ENCODE results near the gene KANK4. TPM values are rescaled to one million over a fixed set of nuclear protein-coding genes. Genes with fewer than 3 reads are reported as not detected.
A peak's percentile ranks its signal among the peaks of the same experiment; 100 is the strongest.

The KANK4 gene
- total and polyA plus RNA-seq, 2 donors (not counting 1 experiment from before 2014, with no cell fraction given) = not detected

- no peaks in the 10 kb centered on the region for H4K20me1 ChIP-seq (ENCODE audit: control insufficient read depth, extremely low read depth, insufficient read depth, low read length)
- DNase-seq (ENCODE audit: low read depth in 2 of 2) = peak in 1 of 2 donors; percentile 93
- no peaks in the 10 kb centered on the region for H3K9me3 ChIP-seq (ENCODE audit: control insufficient read depth, insufficient read depth, low read depth, low read length)
- H3K4me1 ChIP-seq (ENCODE audit: control insufficient read depth, extremely low read depth, insufficient read depth, low read length) = no peaks in the 10 kb centered on the region
- H3K27ac ChIP-seq (ENCODE audit: insufficient read depth, low read length) = no peak overlapping the region
- no peak overlapping the region for H3K4me2 ChIP-seq (ENCODE audit: extremely low read depth, insufficient read depth, low read length)
- H3K79me2 ChIP-seq (ENCODE audit: control insufficient read depth, insufficient read depth, low read length) = no peaks in the 10 kb centered on the region
- H3K4me3 ChIP-seq (replicated peaks in 1 of 4; ENCODE audit: control extremely low read depth in 1 of 4, insufficient read depth in 1 of 4, low read depth in 3 of 4, low read length in 4 of 4) = no peak overlapping the region
- H3K27me3 ChIP-seq (ENCODE audit: control insufficient read depth, insufficient read depth, low read length) = no peaks in the 10 kb centered on the region
- TF ChIP-seq, protein P1, sequence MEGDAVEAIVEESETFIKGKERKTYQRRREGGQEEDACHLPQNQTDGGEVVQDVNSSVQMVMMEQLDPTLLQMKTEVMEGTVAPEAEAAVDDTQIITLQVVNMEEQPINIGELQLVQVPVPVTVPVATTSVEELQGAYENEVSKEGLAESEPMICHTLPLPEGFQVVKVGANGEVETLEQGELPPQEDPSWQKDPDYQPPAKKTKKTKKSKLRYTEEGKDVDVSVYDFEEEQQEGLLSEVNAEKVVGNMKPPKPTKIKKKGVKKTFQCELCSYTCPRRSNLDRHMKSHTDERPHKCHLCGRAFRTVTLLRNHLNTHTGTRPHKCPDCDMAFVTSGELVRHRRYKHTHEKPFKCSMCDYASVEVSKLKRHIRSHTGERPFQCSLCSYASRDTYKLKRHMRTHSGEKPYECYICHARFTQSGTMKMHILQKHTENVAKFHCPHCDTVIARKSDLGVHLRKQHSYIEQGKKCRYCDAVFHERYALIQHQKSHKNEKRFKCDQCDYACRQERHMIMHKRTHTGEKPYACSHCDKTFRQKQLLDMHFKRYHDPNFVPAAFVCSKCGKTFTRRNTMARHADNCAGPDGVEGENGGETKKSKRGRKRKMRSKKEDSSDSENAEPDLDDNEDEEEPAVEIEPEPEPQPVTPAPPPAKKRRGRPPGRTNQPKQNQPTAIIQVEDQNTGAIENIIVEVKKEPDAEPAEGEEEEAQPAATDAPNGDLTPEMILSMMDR (conservative IDR thresholded peaks at IDR 0.05 in 1 of 2, IDR thresholded peaks at IDR 0.05 in 1 of 2; ENCODE audit: low read depth in 1 of 2, low read length in 2 of 2) = no peak
- no peak for TF ChIP-seq EZH2 (IDR thresholded peaks at IDR 0.05; ENCODE audit: low read length, missing control alignments)
- no peak overlapping the region for H3K9ac ChIP-seq (ENCODE audit: insufficient read depth, low read length)
- H3K36me3 ChIP-seq (ENCODE audit: control insufficient read depth, insufficient read depth, low read length) = no peaks in the 10 kb centered on the region
- H2AFZ ChIP-seq (ENCODE audit: low read length) = no peak overlapping the region
Measured at GRCh38 chr1:62325681-62326080, 6.4 kb upstream of the KANK4 start.

- H2AFZ ChIP-seq (ENCODE audit: low read length) = no peak overlapping the region
- no peak overlapping the region for H3K4me3 ChIP-seq (replicated peaks in 1 of 4; ENCODE audit: control extremely low read depth in 1 of 4, insufficient read depth in 1 of 4, low read depth in 3 of 4, low read length in 4 of 4)
- no peak overlapping the region for H3K27ac ChIP-seq (ENCODE audit: insufficient read depth, low read length)
- no peaks in the 10 kb centered on the region for H3K79me2 ChIP-seq (ENCODE audit: control insufficient read depth, insufficient read depth, low read length)
- H3K4me1 ChIP-seq (ENCODE audit: control insufficient read depth, extremely low read depth, insufficient read depth, low read length) = no peaks in the 10 kb centered on the region
- H4K20me1 ChIP-seq (ENCODE audit: control insufficient read depth, extremely low read depth, insufficient read depth, low read length) = no peaks in the 10 kb centered on the region
- no peak overlapping the region for H3K4me2 ChIP-seq (ENCODE audit: extremely low read depth, insufficient read depth, low read length)
- H3K9me3 ChIP-seq (ENCODE audit: control insufficient read depth, insufficient read depth, low read depth, low read length) = no peaks in the 10 kb centered on the region
- H3K9ac ChIP-seq (ENCODE audit: insufficient read depth, low read length) = no peak overlapping the region
- peaks cover 3% of the 10 kb centered on the region for H3K27me3 ChIP-seq (ENCODE audit: control insufficient read depth, insufficient read depth, low read length)
- no peaks in the 10 kb centered on the region for H3K36me3 ChIP-seq (ENCODE audit: control insufficient read depth, insufficient read depth, low read length)
- peak; percentile 28 to 84 for DNase-seq (ENCODE audit: low read depth in 2 of 2)
- TF ChIP-seq, protein P1 (conservative IDR thresholded peaks at IDR 0.05 in 1 of 2, IDR thresholded peaks at IDR 0.05 in 1 of 2; ENCODE audit: low read depth in 1 of 2, low read length in 2 of 2) = no peak
- TF ChIP-seq EZH2 (IDR thresholded peaks at IDR 0.05; ENCODE audit: low read length, missing control alignments) = no peak
Measured at GRCh38 chr1:62325081-62325480, 5.8 kb upstream of the KANK4 start.

- no peaks in the 10 kb centered on the region for H3K79me2 ChIP-seq (ENCODE audit: control insufficient read depth, insufficient read depth, low read length)
- H3K9me3 ChIP-seq (ENCODE audit: control insufficient read depth, insufficient read depth, low read depth, low read length) = no peaks in the 10 kb centered on the region
- H3K27me3 ChIP-seq (ENCODE audit: control insufficient read depth, insufficient read depth, low read length) = peaks cover 7% of the 10 kb centered on the region
- no peaks in the 10 kb centered on the region for H3K4me1 ChIP-seq (ENCODE audit: control insufficient read depth, extremely low read depth, insufficient read depth, low read length)
- H2AFZ ChIP-seq (ENCODE audit: low read length) = no peak overlapping the region
- peak; percentile 35 to 89 for DNase-seq (ENCODE audit: low read depth in 2 of 2)
- H3K4me2 ChIP-seq (ENCODE audit: extremely low read depth, insufficient read depth, low read length) = peak overlapping the region; percentile 5
- TF ChIP-seq EZH2 (IDR thresholded peaks at IDR 0.05; ENCODE audit: low read length, missing control alignments) = no peak
- TF ChIP-seq, protein P1 (conservative IDR thresholded peaks at IDR 0.05 in 1 of 2, IDR thresholded peaks at IDR 0.05 in 1 of 2; ENCODE audit: low read depth in 1 of 2, low read length in 2 of 2) = no peak
- H4K20me1 ChIP-seq (ENCODE audit: control insufficient read depth, extremely low read depth, insufficient read depth, low read length) = no peaks in the 10 kb centered on the region
- no peak overlapping the region for H3K9ac ChIP-seq (ENCODE audit: insufficient read depth, low read length)
- H3K36me3 ChIP-seq (ENCODE audit: control insufficient read depth, insufficient read depth, low read length) = no peaks in the 10 kb centered on the region
- no peak overlapping the region for H3K27ac ChIP-seq (ENCODE audit: insufficient read depth, low read length)
- no peak overlapping the region for H3K4me3 ChIP-seq (replicated peaks in 1 of 4; ENCODE audit: control extremely low read depth in 1 of 4, insufficient read depth in 1 of 4, low read depth in 3 of 4, low read length in 4 of 4)
Measured at GRCh38 chr1:62321446-62321845, 2.2 kb upstream of the KANK4 start.

Measured in fibroblast of lung (primary cell).